Measurements from ENCODE around the gene IMPA2. TPM values are rescaled to one million over a fixed set of nuclear protein-coding genes. Genes with fewer than 3 reads are reported as not detected.

The IMPA2 gene
- total and polyA plus RNA-seq, 2 of the 13 experiments (the other 11 are each of a cell fraction or from before 2014, with no cell fraction given) = 37.8 to 71.8 TPM

GRCh38 chr18:12008181-12008767 is 27.0 kb downstream of the IMPA2 start (continued):
- peak; percentile 80; the same call in 1 of the 2 replicates for TF ChIP-seq ZBTB4 (CRISPR knock-in tag; IDR thresholded peaks at IDR 0.05; ENCODE audit: borderline replicate concordance)
- TF ChIP-seq GTF2F1 (IDR thresholded peaks at IDR 0.05; ENCODE audit: low read length) = no peak
- TF ChIP-seq CHD2 (IDR thresholded peaks at IDR 0.05; ENCODE audit: low read depth, low read length) = no peak
- TF ChIP-seq PHF5A (CRISPR knock-in tag; IDR thresholded peaks at IDR 0.05; ENCODE audit: low read depth, unreplicated experiment) = peak; percentile 67
- TF ChIP-seq ZNF331 (CRISPR knock-in tag; IDR thresholded peaks at IDR 0.05) = peak; percentile 87
- TF ChIP-seq E2F2 (CRISPR knock-in tag; IDR thresholded peaks at IDR 0.05; ENCODE audit: borderline replicate concordance) = no peak
- no peak for TF ChIP-seq ZBTB44 (CRISPR knock-in tag; IDR thresholded peaks at IDR 0.05)
- no peak for TF ChIP-seq JDP2 (CRISPR knock-in tag; IDR thresholded peaks at IDR 0.05; ENCODE audit: borderline replicate concordance)
- no peak for TF ChIP-seq PAWR (CRISPR knock-in tag; IDR thresholded peaks at IDR 0.05; ENCODE audit: borderline replicate concordance)
- TF ChIP-seq BHLHE40 (IDR thresholded peaks at IDR 0.05; ENCODE audit: low read length) = peak; percentile 80
- TF ChIP-seq ARID2 (CRISPR knock-in tag; IDR thresholded peaks at IDR 0.05; ENCODE audit: borderline replicate concordance) = 0 out of 2 replicates have a peak, but pooled peaks have one; percentile 47
- no peak for TF ChIP-seq ZNF674 (CRISPR knock-in tag; IDR thresholded peaks at IDR 0.05; ENCODE audit: low read depth)
- TF ChIP-seq NAIF1 (CRISPR knock-in tag; IDR thresholded peaks at IDR 0.05; ENCODE audit: borderline replicate concordance) = no peak
- no peak for TF ChIP-seq MAZ (IDR thresholded peaks at IDR 0.05; ENCODE audit: borderline replicate concordance, low read depth, low read length)
- TF ChIP-seq MAZ (CRISPR knock-in tag; IDR thresholded peaks at IDR 0.05; ENCODE audit: low read depth) = no peak
- no peak for TF ChIP-seq CREB3 (CRISPR knock-in tag; IDR thresholded peaks at IDR 0.05)
- peak; percentile 89 for TF ChIP-seq POGZ (CRISPR knock-in tag; IDR thresholded peaks at IDR 0.05)
- peak; percentile 89; the same call in 1 of the 2 replicates for TF ChIP-seq NCOR1 (IDR thresholded peaks at IDR 0.05; ENCODE audit: borderline replicate concordance, low read length)
- no peak; the same call in 1 of the 2 replicates for TF ChIP-seq ZNF788 (CRISPR knock-in tag; IDR thresholded peaks at IDR 0.05; ENCODE audit: borderline replicate concordance)
- TF ChIP-seq HNRNPL (IDR thresholded peaks at IDR 0.05; ENCODE audit: low read depth, low read length) = no peak
- 0 out of 2 replicates have a peak, but pooled peaks have one; percentile 59 for TF ChIP-seq ZNF335 (CRISPR knock-in tag; IDR thresholded peaks at IDR 0.05)

All from HepG2 (cell line).